Cardiac septum (tissue), 1 donor: Measurements from ENCODE around the gene FGF12. TPM values are rescaled to one million over a fixed set of nuclear protein-coding genes. Genes with fewer than 3 reads are reported as not detected.
"Not testable (repeated sequence)": the region's sequence is repeated elsewhere in the genome, so short reads cannot be mapped to it uniquely, and the experiment has no call there.

Experiments used
- DNase-seq: peaks from one replicate; pipeline ENCODE4 v3.0.0-alpha.2; 2020; ENCODE audit warnings: low spot score
- intact Hi-C: fragments of 100-400 bp; cut with DNase I; formaldehyde crosslinking; loops from one replicate; pipeline ENCODE4 v1.14.0; 2022
- total RNA-seq: library from RNA; stranded (reverse); fragmentation: NEBNext Ultra II Directional; extraction: Animal tissue kit (Norgen Biotek cat#: 25700); gene quantifications from one replicate; pipeline ENCODE4 v1.2.1, GENCODE V29; 2021
- donor health status: DM: no; HTN: no; CAD: no.

The FGF12 gene
- total RNA-seq, 1 donor from 2014 or later, result 45.1 TPM

GRCh38 chr3:192608726-192609600 lies 118.4 kb downstream of the FGF12 start:
- intact Hi-C loops, result no loop called here
- no peak for DNase-seq

- no peak for DNase-seq
- intact Hi-C loops, result no loop called here
Measured at GRCh38 chr3:192607798-192608197, 119.5 kb downstream of the FGF12 start.

GRCh38 chr3:192597913-192598312 lies 129.4 kb downstream of the FGF12 start:
- intact Hi-C loops, result no loop called here

DNA sequence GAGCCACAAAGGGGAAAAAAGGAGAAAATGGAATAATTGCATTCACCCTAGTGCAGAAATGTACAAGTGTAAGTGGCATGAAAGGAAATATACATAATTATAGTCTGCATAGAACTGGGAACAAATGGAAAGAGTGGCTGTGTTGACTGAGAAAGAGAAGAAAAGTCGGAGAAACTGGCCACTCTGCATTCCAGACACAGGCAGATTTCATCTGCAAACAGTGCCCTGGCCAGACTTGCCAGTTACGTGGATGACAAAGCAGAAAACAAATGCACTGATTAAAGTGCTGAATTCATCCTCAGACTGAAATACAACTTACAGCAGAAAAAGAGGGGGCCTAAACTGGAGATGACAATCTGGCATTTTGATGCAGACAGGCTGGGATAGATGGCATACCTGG lies 129.8 kb downstream of the FGF12 start:
- no peak for DNase-seq
- intact Hi-C loops, result no loop called here

More at GRCh38 chr3:192597913-192598312, 129.4 kb downstream of the FGF12 start:
- no peak for DNase-seq

- intact Hi-C loops, result no loop called here
- no peak for DNase-seq
Measured at GRCh38 chr3:192578729-192579128, 148.6 kb downstream of the FGF12 start.

DNA sequence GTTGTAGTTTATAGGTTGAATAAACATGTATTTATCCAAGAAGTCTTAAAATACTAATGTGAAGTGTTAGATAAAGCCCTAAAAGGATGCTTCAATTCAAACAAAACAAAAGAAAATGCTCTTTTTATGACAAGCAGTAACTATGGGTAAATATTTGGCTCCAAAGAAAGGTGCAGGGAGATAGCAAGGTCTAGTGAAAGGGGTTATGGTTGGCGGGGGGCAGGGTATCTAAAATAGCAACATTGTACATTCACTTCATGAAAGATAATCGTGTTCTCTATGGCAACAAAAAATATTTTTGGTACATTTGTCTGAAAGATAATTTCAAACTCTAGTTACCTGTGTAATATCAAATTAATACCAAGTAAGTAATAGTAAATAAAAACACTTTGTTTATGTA lies 149.5 kb downstream of the FGF12 start:
- intact Hi-C loops, result no loop called here
- no peak for DNase-seq

GRCh38 chr3:192577271-192577670 lies 150.1 kb downstream of the FGF12 start:
- DNase-seq, result no peak
- intact Hi-C loops, result no loop called here

GRCh38 chr3:192576704-192577103 lies 150.6 kb downstream of the FGF12 start:
- intact Hi-C loops, result not testable (repeated sequence)

DNA sequence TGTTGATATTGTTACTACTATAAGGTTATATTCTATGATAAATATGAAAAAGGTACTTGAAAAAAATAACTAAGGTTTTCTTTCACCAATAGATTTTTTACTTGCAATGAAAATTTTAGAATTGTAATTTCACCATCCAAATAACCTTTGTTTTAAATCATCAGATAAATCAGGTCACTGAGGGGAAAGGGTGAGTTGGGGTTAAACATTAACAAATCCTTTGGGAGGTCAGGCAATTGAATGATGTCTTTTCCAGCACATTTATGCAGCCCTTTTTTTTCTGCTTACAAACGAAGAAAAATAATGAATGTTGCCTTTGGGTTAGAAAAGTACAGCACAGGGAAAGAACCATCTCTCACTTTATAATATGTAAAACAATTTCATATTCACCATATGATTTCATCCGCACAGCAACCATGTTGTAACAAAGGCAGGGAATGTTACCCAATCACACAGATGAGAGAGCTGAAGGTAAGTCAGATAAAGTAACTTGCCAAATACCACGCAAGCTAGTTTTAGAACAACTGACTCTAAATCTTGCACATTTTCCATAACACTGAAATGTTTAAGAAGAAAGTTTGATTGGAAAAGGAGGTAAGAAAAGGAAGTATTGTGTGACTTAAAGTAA lies 151.3 kb downstream of the FGF12 start:
- intact Hi-C loops, result no loop called here

More at GRCh38 chr3:192576704-192577103, 150.6 kb downstream of the FGF12 start:
- DNase-seq, result not testable (repeated sequence)

DNA sequence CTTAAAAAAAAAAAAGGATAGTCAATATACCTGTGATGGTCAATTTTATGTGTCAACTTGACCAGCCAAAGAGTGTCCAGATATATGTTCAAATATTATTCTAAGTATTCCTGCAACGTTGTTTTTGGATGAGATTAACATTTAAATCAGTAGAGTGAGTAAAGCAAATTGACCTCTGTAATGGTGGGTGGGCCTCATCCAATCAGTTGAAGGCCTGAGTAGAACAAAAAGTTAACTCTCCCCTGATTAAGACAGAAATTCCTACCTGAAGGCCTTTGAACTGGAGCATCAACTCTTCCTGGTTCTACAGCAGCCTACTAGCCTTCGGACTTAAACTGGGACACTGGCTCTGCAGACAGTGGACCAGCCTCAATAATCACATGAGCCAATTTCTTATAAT lies 154.1 kb downstream of the FGF12 start:
- intact Hi-C loops, result no loop called here
- no peak for DNase-seq

More for the DNA sequence above, 151.3 kb downstream of the FGF12 start:
- DNase-seq, result no peak

GRCh38 chr3:192570821-192571791 lies 156.2 kb downstream of the FGF12 start:
- intact Hi-C loops, result no loop called here
- peak; percentile 77 for DNase-seq

DNA sequence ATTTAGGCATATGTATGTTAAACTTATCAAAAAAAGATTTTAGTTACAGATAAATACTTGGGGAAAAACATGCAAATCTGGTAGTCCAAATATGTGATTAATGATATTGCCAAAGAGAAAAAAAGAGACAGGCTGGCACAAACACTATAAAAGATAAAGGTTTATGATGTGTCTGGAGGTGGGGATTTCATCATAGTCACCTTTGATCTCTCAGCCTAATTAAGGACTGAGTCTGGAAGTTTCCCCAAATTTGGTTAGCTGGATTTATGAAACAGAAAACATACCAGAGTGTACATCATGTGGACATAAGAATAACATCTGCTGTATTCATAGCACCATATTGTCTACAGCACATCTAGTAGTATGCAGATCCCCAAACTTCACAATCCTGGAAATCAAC lies 157.0 kb downstream of the FGF12 start:
- intact Hi-C loops, result no loop called here

GRCh38 chr3:192566706-192567290 lies 160.5 kb downstream of the FGF12 start:
- intact Hi-C loops, result loop anchor here (2.0 to 10.0 kb wide), 4 partner anchors 92 to 1006 kb away; no protein-coding TSS in a partner anchor
- DNase-seq, result no peak

More for the DNA sequence above, 157.0 kb downstream of the FGF12 start:
- DNase-seq, result no peak

DNA sequence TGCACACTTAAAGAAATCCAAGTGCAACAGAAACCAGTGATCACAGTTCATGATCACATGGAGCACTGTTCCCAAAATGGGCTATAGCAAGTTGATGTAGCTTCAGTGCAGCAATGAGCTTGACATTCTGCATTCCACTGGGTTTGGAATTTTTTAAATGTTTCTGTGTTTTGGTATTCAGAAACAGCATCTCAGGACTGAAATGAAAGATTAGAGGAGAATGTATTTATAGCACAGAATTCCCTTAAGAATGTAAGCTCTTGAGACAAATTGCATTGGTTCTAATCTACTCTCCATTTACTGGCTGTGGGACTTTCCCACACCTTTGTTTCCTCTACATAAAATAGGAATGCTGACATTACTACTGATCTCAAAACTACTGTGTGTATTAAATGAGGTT lies 162.7 kb downstream of the FGF12 start:
- no peak for DNase-seq
- intact Hi-C loops, result loop anchor here (5.0 to 10.0 kb wide), 3 partner anchors 90 to 1008 kb away; no protein-coding TSS in a partner anchor

DNA sequence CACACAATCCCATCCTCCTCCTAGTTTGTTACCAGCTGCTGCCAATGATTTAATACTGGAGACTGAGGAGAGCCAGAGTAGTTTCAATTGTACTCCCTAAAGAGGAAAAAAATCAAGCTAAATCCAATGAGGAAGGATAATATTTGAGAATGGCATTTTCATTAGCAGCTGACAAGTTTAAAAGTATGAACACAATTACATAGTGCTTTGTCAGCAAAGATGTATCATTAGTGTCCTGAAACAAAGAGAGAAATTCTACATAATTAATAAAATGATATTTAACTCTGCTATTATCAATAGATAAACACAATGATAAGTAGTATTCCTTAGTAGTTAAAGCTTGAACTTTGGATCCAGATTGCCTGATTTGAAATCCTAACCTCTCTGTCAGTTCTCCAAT lies 163.9 kb downstream of the FGF12 start:
- DNase-seq, result no peak
- intact Hi-C loops, result loop anchor here (10.0 kb wide), 2 partner anchors 89 to 211 kb away; no protein-coding TSS in a partner anchor

GRCh38 chr3:192553707-192554106 lies 173.6 kb downstream of the FGF12 start:
- no peak for DNase-seq
- intact Hi-C loops, result no loop called here

DNA sequence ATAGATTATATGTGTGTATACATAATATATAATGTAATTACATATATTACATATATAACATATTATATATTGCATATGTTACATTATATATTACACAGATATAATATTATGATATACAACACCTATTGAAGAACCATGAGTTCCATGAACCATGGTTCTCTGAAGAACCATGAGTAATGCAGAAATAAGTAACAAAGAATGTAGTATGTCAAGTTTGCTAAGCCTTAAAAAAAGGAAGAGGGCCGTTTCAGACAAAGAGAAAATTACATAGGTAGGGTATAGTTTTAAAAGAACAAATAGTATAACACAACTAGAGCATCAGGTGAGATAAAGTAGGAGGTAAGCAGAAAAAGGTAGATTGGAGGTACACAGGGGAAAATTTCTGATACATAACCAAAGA lies 177.0 kb downstream of the FGF12 start:
- no peak for DNase-seq
- intact Hi-C loops, result no loop called here

- intact Hi-C loops, result no loop called here
- DNase-seq, result no peak
Measured at GRCh38 chr3:192545333-192545732, 182.0 kb downstream of the FGF12 start.

- intact Hi-C loops, result no loop called here
- no peak for DNase-seq
Measured at GRCh38 chr3:192543163-192543562, 184.2 kb downstream of the FGF12 start.
